Activated effector memory CD4-positive, alpha-beta T cell treated with anti-CD3 and anti-CD28 coated beads, Interleukin-2, amount 50 U/mL, for 16 hours (primary cell): Measurements from ENCODE around the gene MRTFA.
"Not testable (repeated sequence)": the region's sequence is repeated elsewhere in the genome, so short reads cannot be mapped to it uniquely, and the experiment has no call there.

Experiments
- DNase-seq: peaks from one replicate; pipeline ENCODE4 v3.0.0-alpha.2; 2020

MRTFA gene

DNA sequence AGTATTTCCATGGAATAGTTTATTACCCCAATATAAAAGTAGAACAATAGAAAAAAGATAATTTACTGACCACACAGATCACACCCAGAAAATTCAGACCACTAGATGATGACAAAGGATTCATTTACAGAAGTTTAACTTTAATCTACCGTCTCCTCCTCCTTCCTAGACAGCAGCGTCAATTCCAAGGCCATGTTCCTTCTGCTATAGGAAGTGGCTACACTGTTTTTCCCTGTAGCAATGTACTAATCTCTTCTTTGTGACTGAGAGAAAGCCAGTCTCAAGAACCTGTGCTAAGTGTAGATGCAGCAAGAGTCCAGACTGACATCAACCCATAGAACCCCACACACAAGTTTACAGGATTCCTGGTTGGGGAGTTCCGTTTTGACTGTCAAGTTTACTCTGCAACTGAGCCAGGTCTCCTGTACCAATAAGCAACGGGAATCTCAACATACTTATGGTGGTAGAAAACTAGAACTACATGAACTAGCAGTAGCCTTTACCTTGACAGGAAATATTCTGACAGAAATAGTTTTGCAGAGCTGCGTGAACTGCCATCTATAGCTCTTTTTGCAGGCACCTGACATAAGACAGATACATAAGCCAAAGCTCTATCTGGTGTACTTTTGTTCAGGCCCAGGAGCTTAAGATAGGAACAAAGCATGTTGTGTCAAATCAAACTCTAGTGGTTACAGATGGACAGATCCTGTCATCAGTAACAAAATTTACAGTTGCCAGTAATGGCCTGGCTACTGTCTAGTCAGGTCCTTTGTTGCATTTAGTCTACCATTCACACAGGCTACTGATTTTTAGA is 42.9 kb downstream of the MRTFA start:
- no peak for DNase-seq

DNA sequence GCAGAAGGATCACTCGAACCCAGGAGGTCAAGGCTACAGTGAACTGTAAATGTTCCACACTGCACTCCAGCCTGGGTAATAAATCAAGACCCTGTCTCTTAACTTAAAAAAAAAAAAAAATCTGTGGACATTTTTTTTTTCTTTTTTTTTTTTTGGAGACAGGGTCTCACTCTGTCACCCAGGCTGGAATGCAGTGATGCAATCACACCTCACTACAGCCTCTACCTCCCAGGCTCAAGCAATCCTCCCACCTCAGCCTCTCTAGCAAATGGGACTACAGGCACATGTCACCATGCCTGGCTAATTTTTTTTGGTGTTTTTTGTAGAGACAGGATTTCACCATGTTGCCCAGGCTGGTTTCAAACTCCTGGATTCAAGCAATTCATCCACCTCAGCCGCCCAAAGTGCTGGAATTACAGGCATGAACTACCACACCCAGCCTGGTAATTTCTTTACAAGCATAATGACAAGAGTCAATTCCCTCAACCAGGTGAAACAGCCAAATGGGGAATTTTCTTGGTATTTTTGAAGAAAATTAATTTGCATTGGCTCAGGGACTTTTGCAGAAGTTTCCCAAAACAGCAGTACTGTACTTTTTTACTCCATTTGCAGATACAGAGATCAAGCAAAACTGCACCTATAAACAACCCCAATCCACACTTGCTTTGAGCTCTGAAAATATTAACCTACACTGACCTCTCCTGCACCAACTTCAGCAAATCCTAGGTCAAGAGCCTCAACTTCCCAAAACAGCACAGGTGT is 44.0 kb downstream of the MRTFA start:
- DNase-seq = no peak

DNA sequence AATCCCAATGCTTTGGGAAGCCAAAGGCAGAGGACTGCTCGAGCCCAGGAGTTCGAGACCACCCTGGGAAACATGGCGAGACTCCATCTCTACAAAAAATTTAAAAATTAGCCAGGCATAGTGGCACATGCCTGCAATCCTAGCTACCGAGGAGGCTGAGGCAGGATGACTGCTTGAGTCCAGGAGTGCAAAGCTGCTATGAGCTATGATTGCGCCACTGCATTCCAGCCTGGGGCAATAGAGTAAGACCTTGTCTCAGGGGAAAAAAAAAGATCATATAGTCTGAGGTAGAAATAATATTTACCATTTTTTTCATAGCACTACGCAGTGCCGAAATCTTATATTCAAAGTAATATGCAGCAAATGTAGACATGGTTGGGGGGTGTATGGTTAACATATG is 47.8 kb downstream of the MRTFA start:
- no peak for DNase-seq

DNA sequence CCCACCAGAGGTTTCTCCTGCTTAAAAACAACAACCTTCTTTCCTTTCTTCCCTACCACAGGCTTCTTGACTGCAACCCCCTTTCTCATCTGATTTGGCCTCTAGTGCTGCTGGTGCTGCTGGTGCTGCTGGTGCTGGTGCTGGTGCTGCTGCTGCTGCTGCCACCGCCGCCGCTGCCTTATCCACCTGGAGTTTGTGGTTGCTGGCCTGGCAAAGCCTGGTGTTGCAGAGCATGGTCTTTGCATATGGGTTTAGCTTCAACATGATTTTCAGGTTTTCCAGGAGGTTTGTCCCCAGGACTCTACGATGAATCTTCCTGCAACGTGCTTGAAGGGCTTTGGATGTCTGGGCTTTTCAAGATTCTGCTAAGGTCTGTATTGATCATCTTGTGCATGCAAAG is 49.7 kb downstream of the MRTFA start:
- DNase-seq = no peak

DNA sequence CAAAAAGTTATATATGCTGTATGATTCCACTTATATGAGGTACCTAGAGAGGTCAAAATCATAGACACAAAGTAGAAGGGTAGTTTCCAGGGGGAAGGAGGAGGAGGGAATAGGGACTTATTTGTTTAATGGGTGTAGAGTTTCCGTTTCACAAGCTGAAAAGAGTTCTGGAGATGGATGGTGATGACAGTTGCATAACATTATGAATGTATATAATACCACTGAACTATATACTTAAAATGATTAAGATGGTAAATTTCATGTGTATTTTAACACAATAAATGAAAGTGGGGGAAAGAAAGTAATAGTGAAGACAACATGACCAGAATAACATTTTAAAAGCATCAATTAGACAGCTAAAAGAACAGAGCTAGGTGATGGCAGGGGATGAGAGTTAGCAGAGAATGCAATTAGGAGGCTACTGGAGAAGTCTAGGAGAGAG is 51.2 kb downstream of the MRTFA start:
- DNase-seq = no peak

DNA sequence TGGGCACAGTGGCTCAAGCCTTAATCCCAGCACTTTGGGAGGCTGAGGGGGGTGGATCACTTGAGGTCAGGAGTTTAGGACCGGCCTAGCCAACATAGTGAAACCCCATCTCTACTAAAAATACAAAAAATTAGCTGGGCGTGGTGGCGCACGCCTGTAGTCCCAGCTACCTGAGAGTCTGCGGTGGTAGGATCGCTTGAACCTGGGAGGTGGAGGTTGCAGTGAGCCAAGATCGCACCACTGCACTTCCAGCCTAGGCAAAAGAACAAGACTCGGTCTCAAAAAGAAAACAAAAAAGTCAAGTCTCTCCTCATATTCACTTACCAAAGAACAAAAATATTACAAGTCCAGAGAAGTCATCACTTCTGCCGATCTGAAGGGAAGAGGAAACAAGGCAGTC is 51.8 kb downstream of the MRTFA start:
- DNase-seq = not testable (repeated sequence)

DNA sequence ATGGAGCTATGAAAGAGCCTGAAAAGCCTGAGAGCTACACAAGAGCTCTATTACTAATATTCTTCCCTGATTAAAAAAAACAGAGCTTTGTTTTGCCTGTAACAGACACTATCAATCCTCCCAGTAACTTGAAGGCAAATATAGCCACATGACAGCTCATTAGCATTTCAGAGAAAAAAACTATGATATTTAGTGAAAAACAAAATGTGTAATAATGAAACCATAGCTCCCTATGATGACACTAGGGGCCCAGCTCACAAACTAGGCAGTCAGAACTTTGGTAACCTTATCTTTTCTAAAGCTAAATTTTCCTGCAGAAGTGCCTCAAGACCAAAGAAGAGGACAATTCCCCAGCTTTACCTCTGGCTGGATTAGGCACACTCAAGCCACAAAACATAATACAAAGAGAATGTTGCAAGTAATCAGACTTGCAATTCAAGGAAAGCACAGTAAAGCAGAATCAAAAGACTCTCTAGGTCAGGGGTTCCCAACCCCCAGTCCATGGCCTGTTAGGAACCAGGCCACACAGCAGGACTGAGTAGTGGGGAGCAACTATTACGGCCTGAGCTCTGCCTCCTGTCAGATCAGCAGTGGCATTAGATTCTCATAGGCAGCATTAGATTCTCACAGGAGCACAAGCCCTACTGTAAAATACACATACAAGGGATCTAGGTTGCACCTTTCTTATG is 53.3 kb downstream of the MRTFA start:
- no peak for DNase-seq

DNA sequence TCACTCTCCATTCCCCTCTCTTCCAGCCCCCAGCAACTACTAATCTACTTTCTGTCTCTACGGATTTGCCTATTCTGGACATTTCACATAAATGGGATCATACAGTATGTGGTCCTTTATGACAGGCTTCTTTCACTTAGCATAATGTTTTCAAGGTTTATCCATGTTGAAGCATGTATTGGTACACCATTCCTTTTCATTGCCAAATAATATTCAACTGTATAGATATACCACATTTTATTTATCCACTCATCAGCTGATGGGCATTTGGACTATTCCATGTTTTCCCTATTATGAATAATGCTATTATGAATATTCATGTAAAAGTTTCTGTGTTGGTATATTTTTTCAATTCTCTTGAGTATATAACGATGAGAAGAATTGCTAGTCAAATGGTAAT is 54.5 kb downstream of the MRTFA start:
- no peak for DNase-seq

DNA sequence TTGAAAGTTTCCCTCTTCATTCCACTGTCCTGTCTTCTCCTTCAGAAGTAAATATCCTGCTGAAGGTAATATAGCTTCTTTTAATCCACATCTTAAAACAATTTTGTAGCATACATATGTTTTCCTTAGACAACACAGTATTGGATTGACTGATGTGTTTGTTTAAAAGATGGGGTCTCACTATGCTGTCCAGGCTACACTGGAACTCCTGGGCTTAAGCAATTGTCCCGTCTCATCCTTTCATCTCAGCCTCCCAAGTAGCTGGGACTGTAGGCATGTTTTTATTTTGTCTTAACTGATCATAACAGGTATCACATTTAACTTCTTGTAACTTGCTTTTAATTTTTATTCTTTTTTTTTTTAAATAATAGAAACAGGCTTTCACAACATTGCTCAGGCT is 55.9 kb downstream of the MRTFA start:
- DNase-seq = no peak

DNA sequence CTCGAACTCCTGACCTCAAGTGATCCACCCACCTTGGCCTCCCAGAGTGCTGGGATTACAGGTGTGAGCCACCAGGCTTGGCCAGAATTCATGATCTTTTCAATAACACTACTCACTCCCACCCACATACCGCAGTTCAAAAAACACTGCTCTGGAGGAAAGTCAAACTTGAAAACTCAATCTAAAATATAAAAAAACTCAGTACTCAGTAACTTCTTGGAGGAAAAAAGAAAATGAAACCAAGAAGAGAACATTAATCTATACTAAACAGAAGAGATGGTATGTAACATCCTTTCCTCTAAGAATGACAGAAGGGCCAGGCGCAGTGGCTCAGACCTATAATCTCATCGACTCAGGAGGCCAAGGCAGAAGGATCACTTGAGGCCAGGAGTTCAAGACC is 58.3 kb downstream of the MRTFA start:
- DNase-seq = no peak

DNA sequence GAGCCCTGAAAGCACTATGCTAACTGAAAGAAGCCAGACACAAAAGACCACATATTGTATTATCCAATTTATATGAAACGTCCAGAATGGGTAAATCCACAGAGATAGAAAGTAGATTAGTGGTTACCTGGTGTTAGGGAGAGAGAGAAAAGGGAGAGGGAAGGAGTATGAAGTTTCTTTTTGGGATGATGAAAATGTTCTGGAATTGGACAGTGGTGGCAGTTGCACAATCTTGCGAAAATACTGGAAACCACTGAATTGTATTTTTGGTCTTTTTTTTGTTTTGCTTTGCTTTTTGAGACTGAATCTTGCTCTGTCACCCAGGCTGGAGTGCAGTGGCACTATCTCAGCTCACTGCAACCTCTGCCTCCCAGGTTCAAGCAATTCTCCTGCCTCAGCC is 63.5 kb downstream of the MRTFA start:
- DNase-seq = no peak

DNA sequence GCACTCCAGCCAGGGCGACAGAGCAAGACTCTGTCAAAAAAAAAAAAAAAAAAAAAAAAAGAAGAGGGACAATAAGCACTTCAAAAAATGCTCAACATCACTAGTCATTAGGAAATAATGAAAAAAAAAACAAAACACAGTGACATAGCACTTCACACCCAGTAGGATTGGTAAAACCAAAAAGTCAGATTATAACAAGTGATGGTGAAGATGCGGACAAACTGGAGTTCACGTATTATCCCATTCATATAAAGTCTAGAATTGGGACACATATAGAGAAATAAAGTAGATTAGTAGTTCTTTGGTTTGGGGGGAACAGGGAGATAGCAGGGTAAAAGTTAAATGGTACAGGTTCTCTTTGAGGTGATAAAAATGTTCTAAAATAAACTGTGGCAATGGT is 64.6 kb downstream of the MRTFA start:
- no peak for DNase-seq

DNA sequence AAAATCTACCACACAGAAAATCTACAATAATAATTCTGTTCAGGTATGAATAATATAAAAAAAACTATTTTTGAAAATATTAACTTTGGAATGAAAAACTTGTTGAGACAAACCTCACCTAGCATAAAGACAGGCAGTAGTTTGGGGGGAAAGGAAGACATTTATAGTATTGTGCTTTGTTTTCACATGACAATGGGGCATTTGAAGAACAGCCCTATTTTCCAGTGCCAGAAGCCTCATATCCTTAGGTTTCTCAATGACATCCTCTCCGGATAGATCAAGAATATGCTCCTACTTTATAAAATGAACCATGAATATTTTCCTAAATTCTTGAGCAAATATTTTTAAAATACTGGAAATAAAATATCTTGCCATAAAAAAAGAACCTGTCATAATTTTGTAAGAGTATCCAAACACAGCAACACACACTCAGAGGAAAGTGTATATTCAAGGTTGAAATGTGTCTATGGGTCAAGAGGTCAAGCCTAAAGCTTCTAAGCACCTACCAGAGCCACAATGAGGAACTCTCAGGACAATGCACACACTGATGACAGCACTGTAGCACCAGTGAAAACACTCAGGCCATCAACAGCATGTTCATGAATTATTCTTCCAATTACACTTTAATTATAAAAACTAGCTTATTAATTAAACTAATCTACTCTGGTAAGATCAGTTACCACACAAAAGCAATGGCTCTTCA is 68.7 kb downstream of the MRTFA start:
- no peak for DNase-seq

DNA sequence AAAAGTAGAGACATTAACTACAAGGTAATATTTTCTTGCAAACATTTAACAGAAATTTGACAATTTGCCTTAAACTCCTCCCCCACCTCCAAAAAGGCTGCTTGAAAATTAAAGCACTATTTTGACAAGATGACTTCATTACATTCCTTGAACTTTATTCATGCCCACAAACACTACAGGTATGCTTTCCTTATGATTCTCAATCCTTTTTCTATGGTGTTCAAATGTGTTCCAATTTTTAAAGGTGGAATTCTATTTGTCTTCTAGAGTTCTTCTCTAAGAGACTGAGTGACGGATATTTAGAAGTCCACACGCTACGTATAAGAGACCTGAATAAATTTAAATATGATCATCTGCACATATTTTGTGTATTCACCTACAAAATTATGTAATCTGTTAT is 69.4 kb downstream of the MRTFA start:
- DNase-seq = no peak

DNA sequence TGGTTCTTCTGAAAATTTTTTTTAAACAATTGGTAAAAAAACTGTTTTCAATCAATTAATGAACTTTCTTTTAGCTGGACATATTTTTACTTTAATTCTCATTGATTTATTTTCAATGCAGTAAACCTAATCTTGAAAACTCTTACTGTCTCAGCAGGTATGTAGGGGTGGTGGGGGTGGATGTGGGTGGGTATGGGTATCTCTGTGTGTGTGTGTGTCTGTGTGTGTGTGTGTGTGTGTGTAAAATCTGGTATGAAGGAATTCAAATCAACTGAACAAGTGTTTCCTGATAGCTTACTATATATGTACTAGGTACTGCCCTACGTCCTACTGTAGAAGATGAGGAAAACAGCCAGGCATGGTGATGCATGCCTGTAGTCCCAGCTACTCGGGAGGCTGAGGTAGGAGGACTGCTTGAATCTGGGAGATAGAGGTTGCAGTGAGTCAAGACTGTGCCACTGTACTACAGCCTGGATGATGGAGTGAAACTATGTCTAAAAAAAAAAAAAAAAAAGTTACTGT is 75.5 kb downstream of the MRTFA start:
- no peak for DNase-seq

DNA sequence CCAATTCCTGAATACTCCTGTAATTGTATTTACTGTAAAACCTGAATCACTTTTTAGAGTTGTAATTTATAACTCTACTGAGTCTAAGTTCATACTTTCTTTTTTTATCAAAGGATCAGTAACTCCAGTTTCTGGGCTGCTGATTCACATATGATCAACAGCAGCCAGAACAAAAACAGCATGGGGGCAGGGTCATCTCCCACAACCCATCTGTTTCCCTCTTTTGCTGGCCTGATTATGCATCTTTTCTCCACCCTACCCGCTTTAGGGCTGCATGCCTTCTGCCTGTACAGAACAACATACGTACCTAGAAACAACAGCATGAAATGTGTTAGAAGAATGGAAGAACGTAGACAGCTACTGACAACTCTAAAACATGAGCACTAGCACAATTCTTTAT is 76.0 kb downstream of the MRTFA start:
- no peak for DNase-seq

DNA sequence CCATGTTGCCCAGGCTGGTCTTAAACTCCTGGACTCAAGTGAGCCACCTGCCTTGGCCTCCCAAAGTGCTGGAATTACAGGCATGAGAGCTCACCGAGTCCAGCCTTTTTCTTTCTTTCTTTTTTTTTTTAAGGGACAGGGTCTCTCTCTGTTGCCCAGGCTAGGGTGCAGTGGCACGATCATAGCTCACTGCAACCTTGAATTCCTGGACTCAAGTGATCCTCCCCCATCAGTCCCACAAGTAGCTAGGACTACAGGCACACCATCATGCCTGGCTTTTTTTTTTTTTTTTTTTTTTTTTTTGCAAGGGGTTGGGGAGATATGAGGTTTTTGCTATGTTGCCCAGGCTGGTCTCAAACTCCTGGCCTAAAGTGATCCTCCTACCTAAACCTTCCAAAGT is 78.5 kb downstream of the MRTFA start:
- DNase-seq = no peak

DNA sequence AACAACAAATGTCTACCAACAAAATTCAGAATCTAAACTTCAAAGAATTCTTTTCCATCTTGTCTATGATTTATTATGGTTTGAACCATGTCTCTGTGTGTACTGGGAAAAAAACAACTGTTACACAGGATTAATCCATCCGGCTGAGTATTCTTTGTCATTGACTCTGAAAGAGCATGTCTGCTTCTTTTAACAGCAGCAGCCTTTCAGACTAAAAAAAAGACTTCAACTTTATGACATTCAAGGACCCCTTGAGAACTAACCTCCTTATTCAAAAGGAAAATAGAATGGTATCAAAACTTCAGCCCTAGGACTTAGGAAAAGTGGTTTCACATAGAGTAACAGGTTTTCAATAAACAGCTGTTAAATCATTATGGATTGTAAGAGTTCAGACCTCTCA is 79.9 kb downstream of the MRTFA start:
- DNase-seq = no peak

DNA sequence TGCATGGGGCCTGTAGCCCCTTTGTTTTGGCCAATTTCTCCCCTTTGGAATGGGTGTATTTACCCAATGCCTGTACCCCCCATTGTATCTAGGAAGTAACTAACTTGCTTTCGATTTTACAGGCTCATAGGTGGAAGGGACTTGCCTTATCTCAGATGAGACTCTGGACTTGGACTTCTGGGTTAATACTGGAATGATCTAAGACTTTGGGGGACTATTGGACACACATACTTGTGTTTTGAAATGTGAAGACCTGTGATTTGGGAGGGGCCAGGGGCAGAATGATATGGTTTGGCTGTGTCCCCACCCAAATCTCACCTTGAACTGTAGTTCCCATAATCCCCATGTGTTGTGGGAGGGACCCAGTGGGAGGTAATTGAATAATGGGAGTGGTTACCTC is 82.5 kb downstream of the MRTFA start:
- not testable (repeated sequence) for DNase-seq

DNA sequence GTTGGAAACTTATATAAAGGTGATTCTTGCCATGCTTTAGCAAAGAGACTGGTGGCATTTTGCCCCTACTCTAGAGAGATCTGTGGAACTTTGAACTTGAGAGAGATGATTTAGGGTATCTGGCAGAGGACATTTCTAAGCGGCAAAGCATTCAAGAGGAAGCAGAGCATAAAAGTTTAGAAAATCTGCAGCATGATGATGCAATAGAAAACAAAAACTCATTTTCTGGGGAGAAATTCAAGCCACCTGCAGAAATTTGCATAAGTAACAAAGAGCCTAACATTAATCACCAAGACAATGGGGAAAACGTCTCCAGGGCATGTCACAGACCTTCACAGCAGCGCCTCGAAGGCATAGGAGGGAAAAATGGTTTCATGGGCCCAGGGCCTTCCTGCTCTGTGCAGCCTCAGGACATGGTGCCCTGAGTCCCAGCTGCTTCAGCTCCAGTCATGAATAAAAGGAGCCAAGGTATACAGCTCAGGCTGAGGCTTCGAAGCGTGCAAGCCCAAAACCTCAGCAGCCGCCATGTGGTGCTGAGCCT is 83.4 kb downstream of the MRTFA start:
- no peak for DNase-seq

DNA sequence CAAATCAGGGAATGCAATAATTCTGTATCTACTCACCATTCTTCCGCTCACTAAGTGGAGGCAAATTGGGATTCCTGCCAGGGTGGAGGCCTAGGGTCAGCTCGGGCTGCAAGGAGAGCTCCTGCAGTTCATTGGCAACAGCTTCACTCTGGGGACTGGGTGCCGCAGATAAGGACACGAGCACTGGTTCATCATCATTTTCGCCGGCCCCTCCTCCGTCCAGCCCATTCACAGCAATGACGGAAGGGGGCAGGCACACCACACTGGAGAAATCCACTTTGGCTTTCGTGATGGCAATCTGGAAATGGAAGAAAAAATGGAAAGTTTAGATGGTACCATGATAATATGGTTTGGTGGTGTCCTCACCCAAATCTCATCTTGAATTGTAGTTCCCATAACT is 84.4 kb downstream of the MRTFA start:
- DNase-seq = no peak

DNA sequence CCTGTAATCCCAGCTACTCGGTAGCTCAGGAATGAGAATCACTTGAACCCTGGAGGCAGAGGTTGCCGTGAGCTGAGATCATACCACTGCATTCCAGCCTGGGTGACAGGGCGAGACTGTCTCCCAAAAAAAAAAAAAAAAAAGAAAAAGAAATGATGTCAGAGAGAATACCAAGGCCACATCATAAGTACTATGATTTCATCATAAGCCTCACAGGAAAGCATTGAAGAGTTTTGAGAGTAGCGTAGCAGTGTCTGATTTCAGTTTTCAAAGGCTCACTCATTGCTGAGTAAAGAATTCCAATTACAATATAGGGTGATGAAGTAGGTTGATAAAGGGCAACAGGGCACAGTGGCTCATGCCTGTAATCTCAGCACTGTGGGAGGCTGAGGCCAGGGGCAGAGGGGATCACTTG is 88.8 kb downstream of the MRTFA start:
- no peak for DNase-seq

DNA sequence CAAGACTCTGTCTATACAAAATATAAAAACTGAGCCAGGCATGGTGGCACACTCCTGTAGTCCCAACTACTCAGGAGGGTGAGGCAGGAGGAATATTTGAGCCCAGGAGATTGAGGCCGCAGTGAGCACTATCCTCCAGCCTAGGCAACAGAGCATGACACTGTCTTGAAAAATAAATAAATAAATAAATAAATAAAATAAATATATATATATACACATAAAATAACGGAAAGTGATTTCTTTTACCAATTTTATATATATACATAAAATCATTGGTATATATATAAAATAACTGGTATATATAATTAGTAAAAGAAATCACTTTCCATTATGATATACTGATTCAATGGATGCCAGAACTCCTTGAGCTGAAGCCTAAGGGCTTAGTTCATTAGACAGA is 91.8 kb downstream of the MRTFA start:
- no peak for DNase-seq
